Liver (tissue), 9 donors: Measurements from ENCODE around the gene PXMP4. TPM values are rescaled to one million over a fixed set of nuclear protein-coding genes. Genes with fewer than 3 reads are reported as not detected.

Source experiments
- DNase-seq: peaks from one replicate; pipeline ENCODE4 v3.0.0-alpha.2; 2017; ENCODE audit warnings: low spot score
- H3K27ac ChIP-seq, 2 donors: one replicate each; pipeline ENCODE4 v1.7.0; 2013; ENCODE audit warnings: inconsistent platforms in 2 of 2, low read length in 2 of 2, control low read depth in 1 of 2, low read depth in 1 of 2, mild to moderate bottlenecking in 1 of 2
- H3K27me3 ChIP-seq, 4 donors: one replicate each; pipeline versions ENCODE4 v1.6.1 to v1.7.0; 2013; ENCODE audit warnings: low read length in 3 of 4, inconsistent platforms in 1 of 4, mild to moderate bottlenecking in 1 of 4, moderate library complexity in 1 of 4; ENCODE audit not compliant: control insufficient read depth in 4 of 4, insufficient read depth in 4 of 4
- H3K36me3 ChIP-seq, 4 donors: one replicate each; pipeline versions ENCODE4 v1.6.1 to v1.7.0; 2013; ENCODE audit warnings: low read length in 3 of 4, mild to moderate bottlenecking in 3 of 4, low read depth in 1 of 4, moderate library complexity in 1 of 4; ENCODE audit not compliant: control insufficient read depth in 4 of 4, insufficient read depth in 3 of 4
- H3K4me1 ChIP-seq, 4 donors: one replicate each; pipeline versions ENCODE4 v1.6.1 to v1.7.0; 2013; ENCODE audit warnings: low read length in 3 of 4, mild to moderate bottlenecking in 3 of 4, moderate library complexity in 1 of 4; ENCODE audit not compliant: control insufficient read depth in 4 of 4, insufficient read depth in 4 of 4
- H3K4me3 ChIP-seq, 3 donors: one replicate each; pipeline versions ENCODE4 v1.6.1 to v1.7.0; 2013; ENCODE audit warnings: low read length in 3 of 3, control low read depth in 1 of 3, low read depth in 1 of 3, mild to moderate bottlenecking in 1 of 3
- H3K9ac ChIP-seq, 2 donors: one replicate each; pipeline ENCODE4 v1.7.0; 2013; ENCODE audit warnings: low read length in 2 of 2, mild to moderate bottlenecking in 2 of 2, moderate library complexity in 2 of 2, control low read depth in 1 of 2, low read depth in 1 of 2
- H3K9me3 ChIP-seq, 4 donors: one replicate each; pipeline versions ENCODE4 v1.6.1 to v1.7.0; 2013; ENCODE audit warnings: low read length in 3 of 4; ENCODE audit not compliant: control insufficient read depth in 4 of 4
- ATF3 ChIP-seq: IDR thresholded peaks from 2 replicates; pipeline ENCODE4 v1.6.1; 2016; ENCODE audit warnings: antibody characterized with exemption
- CTCF ChIP-seq: fragments of 150-350 bp; IDR thresholded peaks from 2 replicates; pipeline ENCODE4 v1.5.1; 2017; ENCODE audit warnings: improper control_type of control experiment, low read depth, low read length; ENCODE audit not compliant: missing input control
- EGR1 ChIP-seq, 2 donors: IDR thresholded peaks; 2 replicates each; pipeline ENCODE4 v1.6.1; 2016 to 2018; ENCODE audit warnings: antibody characterized with exemption in 2 of 2, low read depth in 2 of 2
- FOXA1 ChIP-seq: IDR thresholded peaks from 2 replicates; pipeline ENCODE4 v1.6.1; 2016; ENCODE audit warnings: antibody characterized with exemption
- FOXA2 ChIP-seq: IDR thresholded peaks from 2 replicates; pipeline ENCODE4 v1.6.1; 2016; ENCODE audit warnings: antibody characterized with exemption
- GABPA ChIP-seq, 2 donors: IDR thresholded peaks in 1 of 2; conservative IDR thresholded peaks in 1 of 2; 2 replicates each; pipeline ENCODE4 v1.6.1; 2016; ENCODE audit warnings: antibody characterized with exemption in 2 of 2, mild to moderate bottlenecking in 1 of 2, moderate library complexity in 1 of 2
- HNF4A ChIP-seq, 2 donors: conservative IDR thresholded peaks; 2 replicates each; pipeline ENCODE4 v1.6.1; 2016; ENCODE audit warnings: antibody characterized with exemption in 2 of 2, mild to moderate bottlenecking in 2 of 2
- HNF4G ChIP-seq: IDR thresholded peaks from 2 replicates; pipeline ENCODE4 v1.6.1; 2016; ENCODE audit warnings: antibody characterized with exemption
- JUND ChIP-seq, 2 donors: IDR thresholded peaks; 2 replicates each; pipeline ENCODE4 v1.6.1; 2016; ENCODE audit warnings: antibody characterized with exemption in 2 of 2
- MAX ChIP-seq: IDR thresholded peaks from 2 replicates; pipeline ENCODE4 v1.6.1; 2016; ENCODE audit warnings: antibody characterized with exemption
- NR2F2 ChIP-seq: IDR thresholded peaks from 2 replicates; pipeline ENCODE4 v1.6.1; 2016; ENCODE audit warnings: antibody characterized with exemption
- RAD21 ChIP-seq, 2 donors: IDR thresholded peaks; 2 replicates each; pipeline ENCODE4 v1.6.1; 2016; ENCODE audit warnings: antibody characterized with exemption in 2 of 2, mild to moderate bottlenecking in 2 of 2
- REST ChIP-seq: IDR thresholded peaks from 2 replicates; pipeline ENCODE4 v1.6.1; 2016; ENCODE audit warnings: antibody characterized with exemption, mild to moderate bottlenecking
- RXRA ChIP-seq, 2 donors: IDR thresholded peaks; 2 replicates each; pipeline ENCODE4 v1.6.1; 2017 to 2018; ENCODE audit warnings: antibody characterized with exemption in 2 of 2, mild to moderate bottlenecking in 1 of 2
- SP1 ChIP-seq: IDR thresholded peaks from 2 replicates; pipeline ENCODE4 v1.6.1; 2018; ENCODE audit warnings: antibody characterized with exemption, mild to moderate bottlenecking
- TAF1 ChIP-seq: conservative IDR thresholded peaks from 2 replicates; pipeline ENCODE4 v1.6.1; 2016; ENCODE audit warnings: antibody characterized with exemption, mild to moderate bottlenecking
- YY1 ChIP-seq: IDR thresholded peaks from 2 replicates; pipeline ENCODE4 v1.6.1; 2016; ENCODE audit warnings: antibody characterized with exemption, mild to moderate bottlenecking
- ZBTB33 ChIP-seq: IDR thresholded peaks from 2 replicates; pipeline ENCODE4 v1.6.1; 2016; ENCODE audit warnings: antibody characterized with exemption
- WGBS: extraction: QIAGEN DNeasy Blood & Tissue Kit; methylation state at CpG from one replicate; pipeline ENCODE4 v1.1.7; 2013; 5-methylcytosine and 5-hydroxymethylcytosine counted together
- polyA plus RNA-seq, 2 donors: library from polyadenylated mRNA; stranded (reverse) in 1 of 2; unstranded in 1 of 2; fragments of 200-250 nt in 1 of 2; fragments of >200 nt in 1 of 2; fragmentation: Nextera tagmentation in 1 of 2; extraction: Ambion mirVana in 1 of 2; gene quantifications; one replicate each; pipeline versions ENCODE4 v1.2.1 to v1.2.3, GENCODE V29; 2013 to 2015
- total RNA-seq, 2 donors: library from RNA; depleted of rRNA; stranded (reverse); fragments of >200 nt; gene quantifications; one replicate each; pipeline ENCODE4 v1.2.3, GENCODE V29; 2014
- donor health status: healthy.
- donor health status: healthy.
- donor health status: healthy.
- donor health status: healthy.
- donor health status: healthy.

PXMP4 gene
- total and polyA plus RNA-seq, 4 donors: 5.5 to 16.0 (median 9.3) TPM

GRCh38 chr20:33725607-33726264, 5.6 kb upstream of the PXMP4 start:
- DNase-seq: no peak
- H3K27ac ChIP-seq: no peak overlapping the region

More at GRCh38 chr20:33725607-33726264, 5.6 kb upstream of the PXMP4 start:
- no peak overlapping the region for H3K9ac ChIP-seq
- H3K4me1 ChIP-seq: peaks cover 0 to 8% (median 4%) of the 10 kb centered on the region in 4 donors
- H3K9me3 ChIP-seq: no peaks in the 10 kb centered on the region
- no peaks in the 10 kb centered on the region for H3K36me3 ChIP-seq
- TF ChIP-seq NR2F2 (no peak), RXRA (IDR thresholded peaks at IDR 0.05) (no peak), HNF4A (conservative IDR thresholded peaks at IDR 0.05) (no peak), TAF1 (no peak), JUND (IDR thresholded peaks at IDR 0.05) (no peak), FOXA2 (no peak), YY1 (no peak), REST (no peak), EGR1 (IDR thresholded peaks at IDR 0.05; ENCODE audit: low read depth in 2 of 2) (no peak), HNF4G (no peak), CTCF (no peak), RAD21 (IDR thresholded peaks at IDR 0.05) (no peak), FOXA1 (no peak), ATF3 (no peak), MAX (no peak), ZBTB33 (no peak), SP1 (no peak), GABPA (IDR thresholded peaks at IDR 0.05 in 1 of 2, conservative IDR thresholded peaks at IDR 0.05 in 1 of 2) (no peak)
- 90% methylated on average over 7 of the region's 7 CpGs for whole genome bisulfite sequencing
- no peak overlapping the region for H3K4me3 ChIP-seq
- no peaks in the 10 kb centered on the region for H3K27me3 ChIP-seq
